NCI-H345 treated with DMSO at 0.1 percent for 48 hours (cell line): Measurements from ENCODE around the gene DDX53.

Source experiments
- DNase-seq: peaks from one replicate; lab custom pipeline; 2025; ENCODE audit not compliant: unreplicated experiment; lab: John Stamatoyannopoulos, UW

The DDX53 gene

DNA sequence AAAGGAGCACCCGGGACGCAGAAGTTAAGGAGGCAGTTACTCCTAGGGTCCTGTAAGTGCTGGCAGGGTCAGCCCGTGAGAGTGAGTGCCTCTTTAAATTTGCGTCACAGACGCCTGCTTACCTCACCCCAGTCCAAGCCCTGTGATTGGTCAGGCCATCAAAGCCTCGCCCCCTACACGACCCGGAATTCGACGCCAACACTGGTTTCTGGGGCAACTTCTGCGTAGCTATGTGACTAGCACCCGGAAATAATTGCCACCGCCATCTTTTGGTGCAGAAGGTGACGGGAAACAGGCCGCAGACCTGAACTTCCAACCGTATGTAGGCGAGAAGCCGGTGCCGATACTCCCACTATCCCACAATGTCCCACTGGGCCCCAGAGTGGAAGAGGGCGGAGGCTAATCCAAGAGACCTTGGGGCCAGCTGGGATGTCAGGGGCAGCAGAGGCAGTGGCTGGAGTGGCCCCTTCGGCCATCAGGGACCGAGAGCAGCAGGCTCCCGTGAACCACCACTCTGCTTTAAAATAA lies at the start of gene DDX53:
TSS of gene DDX53 (plus strand) at position 265 of the 528 bp plus-strand sequence. CDS start at position 363, 98 bp downstream.
- no peak for DNase-seq

DNA sequence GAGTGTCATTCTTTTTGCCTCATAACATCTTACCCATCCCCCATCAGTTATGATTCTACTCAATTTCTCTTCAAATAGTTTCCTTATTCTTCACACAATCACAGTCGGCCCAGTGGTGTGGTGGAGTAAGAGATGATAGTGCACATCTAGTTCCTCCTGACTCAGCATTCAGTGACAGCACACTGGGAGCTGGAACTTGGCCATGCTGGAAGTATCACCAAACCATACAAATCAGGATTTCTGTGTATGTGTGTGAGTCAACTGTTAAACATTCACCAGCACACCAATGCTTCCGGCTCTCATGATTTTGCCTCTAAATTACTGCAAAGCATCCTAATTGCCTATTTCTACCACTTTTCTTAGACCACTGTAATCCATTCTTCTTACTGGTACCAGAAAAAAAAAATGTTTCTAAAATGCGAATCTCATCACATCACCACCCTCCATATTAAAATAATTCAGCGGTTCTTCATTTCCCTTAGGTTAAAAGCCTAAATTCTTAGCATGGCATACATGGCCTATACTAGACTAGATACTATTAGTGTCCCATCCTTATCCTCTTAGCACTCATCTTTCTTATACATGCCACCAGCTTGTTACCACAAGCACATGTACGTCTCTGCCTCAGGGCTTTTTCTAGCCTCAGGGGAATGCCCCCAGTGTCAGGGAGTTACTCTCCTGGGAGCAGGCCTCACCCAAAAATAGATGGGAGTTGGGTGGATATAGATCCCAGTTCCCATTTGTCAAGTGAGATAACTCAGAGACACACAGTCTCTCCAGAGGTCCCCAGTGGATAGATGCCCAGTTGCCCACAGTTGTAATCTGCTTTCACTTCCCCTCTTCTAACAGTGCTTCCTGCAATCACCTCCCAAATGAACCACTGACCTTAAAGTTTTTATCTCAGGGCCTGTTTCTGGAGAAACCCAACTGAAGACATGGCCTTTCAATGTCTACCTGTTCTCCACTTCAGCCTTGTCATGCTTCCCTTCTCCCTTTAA lies 49.2 kb upstream of the DDX53 start:
- DNase-seq, result no peak

DNA sequence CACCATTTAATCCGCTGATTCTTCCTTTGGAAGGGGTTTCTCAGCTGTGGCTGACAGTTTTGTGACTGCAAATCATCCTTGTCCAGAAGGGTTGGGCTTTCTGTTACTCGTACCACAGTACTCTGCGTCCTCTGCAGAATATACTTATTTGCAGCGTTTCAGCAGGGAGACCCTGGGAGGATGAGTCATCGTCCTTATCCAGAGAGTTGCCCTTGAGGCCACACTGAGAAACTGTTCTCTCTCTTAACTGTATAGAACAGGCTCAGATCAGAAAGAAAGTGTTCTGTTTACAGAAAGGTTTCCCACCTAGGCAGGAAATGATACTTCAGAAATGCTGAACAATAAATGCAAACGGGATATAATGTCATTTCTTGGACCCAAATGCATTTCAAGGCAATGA lies 47.8 kb upstream of the DDX53 start:
- no peak for DNase-seq

DNA sequence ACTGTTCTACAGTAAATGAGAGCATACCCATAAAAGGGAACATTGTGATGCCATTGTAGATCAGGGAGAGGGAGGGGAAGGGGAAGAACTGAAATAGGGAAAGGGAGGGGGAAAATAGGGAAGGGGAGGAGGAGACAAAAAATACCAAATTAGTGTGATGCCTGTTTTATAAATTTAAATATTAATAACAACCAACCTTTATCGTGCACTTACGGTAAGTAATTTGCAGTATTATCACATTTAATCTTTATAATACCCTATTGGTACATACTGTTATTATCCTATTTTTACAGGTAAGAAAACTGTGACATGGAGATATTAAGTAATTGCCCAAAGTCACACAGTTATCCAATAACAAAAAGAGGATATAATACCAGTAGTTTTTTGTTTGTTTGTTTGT lies 41.5 kb upstream of the DDX53 start:
- DNase-seq, result no peak

DNA sequence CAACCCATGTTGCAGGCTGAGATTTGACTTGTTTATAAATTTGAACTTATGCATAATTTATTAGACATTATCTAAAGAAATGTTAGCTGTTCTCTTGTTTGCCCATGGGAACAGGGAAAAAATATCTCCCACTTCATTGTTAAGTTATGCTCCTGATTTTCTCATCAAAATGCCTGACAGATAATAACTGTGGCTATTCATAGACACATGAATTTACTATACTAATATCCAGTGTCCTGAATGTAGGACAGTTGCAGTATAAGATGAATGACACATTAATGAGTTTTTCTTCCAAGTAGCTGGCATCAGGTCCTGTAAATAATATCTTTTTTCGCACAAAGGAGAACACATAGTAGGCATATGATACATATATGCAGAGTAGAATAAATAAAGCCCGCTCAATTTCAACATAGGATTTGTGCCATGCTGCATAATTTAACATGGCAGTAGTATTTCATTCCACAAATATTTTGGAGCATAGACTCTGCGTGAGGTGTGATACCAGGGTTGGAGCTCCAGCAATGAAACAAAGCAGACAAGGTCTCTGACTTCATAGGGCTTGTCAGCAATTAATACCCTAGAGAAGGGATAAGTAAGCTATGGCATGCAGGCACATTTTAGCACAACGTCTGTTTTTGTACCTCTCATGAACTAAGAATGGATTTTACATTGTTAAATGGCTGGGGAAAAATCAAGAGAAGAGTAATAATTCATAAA lies 40.4 kb upstream of the DDX53 start:
- DNase-seq, result no peak

DNA sequence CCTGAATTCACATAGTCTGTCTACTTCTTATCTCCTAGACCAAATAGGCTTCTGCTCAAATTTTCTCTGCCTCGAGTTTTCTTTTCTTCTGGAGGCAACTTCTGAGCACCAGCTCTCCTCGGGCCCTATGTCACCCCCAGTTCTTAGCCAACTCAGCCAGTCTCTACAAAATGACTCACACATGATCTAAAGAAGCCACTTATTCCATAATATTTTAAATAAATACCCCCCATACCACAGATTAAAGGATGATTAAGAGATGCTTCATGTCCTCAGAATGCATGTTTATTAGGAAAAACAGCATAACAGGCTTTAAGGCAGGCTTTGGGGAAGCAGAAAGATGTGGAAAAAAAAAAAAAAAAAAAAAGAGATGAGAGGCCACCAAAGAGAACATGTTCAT lies 36.6 kb upstream of the DDX53 start:
- DNase-seq, result no peak

DNA sequence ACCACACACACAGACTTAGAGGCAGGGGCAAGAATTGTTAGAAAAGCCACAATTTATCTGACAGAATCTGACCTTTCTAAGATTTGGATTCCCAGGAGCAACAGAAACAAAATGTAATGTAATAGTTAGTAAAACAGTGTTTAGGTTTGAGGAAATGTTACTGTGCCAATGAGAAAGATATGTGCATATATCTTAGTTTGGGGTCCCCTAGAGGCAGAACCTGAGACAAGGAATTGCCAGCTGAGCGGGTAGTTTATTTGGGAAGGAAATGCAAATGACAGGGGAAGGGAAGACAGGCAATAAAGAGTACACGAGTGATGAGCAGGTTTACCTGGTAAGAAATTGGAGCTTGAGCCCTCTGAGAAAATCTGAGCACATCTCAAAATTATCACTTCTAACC lies 31.3 kb upstream of the DDX53 start:
- no peak for DNase-seq

DNA sequence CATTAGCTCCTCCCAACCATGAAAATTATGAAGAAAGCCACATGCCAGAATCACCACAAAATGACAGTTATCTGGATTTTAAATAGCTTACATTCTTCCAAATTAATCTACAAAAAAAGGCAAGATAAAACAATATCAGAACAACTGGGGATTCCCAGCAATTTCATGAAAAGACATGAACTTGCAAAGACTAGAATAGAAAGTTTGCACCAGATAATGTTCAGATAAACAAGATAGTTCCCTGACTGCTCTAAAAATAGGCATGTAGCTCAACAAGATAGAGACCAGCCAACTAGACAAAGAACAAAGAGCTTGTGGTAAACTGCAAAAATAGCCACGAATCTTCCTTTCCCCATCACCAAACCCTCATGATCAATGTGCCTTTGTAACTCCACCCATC lies 30.3 kb upstream of the DDX53 start:
- DNase-seq, result no peak

DNA sequence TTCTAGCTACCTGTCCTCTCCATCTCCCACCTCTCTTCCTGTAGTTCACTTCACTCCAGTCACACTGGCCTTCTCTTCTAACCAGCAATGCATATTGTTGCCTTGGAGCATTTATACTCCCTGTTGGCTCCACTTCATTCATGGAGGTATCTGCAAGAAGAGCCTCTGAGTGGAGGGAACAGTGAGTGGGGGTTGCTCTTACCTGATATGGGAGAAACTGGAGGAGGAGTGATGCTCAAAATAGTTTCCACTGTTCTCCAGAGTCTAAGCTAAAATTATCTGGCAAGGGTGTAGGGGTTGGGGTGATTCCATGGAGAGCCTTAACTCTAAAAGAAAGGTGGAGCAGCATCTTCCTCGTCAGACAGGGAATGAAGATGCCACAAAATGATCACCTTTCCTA lies 28.9 kb upstream of the DDX53 start:
- no peak for DNase-seq

DNA sequence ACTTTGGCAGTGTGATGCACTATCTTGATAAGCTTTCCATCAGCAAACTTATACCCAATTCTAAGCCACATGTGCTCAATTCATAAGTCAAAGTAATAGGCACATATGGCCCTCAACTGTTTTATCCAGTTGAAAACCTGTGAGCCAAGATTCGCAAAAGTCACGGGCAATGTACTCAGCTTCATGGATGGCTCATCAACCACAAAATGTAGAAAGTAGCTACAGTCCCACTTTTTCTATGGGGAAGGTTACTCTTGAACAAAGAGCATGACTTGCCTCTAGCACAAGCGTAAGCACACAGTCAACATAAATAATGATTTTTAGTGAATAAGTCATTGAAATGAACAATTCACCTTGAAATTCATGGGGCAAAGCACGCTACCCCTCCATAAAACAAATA lies 25.1 kb upstream of the DDX53 start:
- no peak for DNase-seq

DNA sequence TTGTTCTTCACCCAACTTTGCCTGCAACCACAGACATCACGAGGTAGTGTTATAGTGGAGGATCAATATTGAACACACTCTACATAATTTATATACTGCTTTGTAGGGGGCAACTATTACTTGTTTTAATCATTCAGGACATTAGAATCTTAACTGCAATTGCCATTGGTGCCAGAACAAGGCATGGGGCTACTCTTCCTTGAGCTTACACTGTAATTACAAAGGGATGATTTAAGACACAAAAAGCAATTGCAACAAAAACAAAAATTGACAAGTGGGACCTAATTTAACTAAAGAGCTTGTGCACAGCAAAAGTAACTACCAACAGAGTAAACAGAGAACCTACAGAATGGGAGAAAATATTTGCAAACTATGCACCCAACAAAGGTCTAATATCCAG lies 24.0 kb upstream of the DDX53 start:
- no peak for DNase-seq

DNA sequence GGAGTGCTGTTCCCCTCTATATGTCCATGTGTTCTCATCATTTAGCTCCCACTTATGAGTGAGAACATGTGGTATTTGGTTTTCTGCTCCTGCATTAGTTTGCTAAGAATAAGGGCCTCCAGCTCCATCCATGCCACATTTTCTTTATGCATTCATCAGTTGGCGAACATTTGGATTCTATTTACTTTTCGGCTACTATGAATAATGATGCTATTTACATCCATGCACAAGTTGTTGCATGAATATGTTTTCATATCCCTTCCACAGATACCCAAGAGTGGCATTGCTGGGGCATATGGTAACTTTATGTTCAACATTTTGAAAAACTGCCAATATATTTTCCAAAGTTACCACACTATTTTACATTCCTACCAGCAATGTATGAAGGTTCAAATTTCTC lies 13.8 kb upstream of the DDX53 start:
- no peak for DNase-seq

DNA sequence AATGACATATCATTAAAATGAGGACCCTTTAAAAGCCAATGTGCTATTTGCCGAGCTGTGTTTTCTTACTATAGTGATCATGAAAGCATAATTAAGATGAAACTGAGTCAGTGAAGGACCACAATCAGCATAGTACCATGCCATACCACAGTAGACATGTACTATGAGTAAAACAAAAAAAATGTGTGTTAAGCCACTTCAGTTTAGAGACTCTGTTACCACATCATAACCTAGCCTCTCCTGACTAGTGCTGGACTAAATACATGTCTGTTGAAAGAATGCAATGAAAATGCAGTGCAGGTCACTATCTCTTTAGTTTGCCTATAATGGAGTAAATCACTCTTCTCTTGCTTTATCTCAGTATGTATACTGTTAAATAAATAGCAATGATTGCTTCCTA lies 12.3 kb upstream of the DDX53 start:
- DNase-seq, result no peak

DNA sequence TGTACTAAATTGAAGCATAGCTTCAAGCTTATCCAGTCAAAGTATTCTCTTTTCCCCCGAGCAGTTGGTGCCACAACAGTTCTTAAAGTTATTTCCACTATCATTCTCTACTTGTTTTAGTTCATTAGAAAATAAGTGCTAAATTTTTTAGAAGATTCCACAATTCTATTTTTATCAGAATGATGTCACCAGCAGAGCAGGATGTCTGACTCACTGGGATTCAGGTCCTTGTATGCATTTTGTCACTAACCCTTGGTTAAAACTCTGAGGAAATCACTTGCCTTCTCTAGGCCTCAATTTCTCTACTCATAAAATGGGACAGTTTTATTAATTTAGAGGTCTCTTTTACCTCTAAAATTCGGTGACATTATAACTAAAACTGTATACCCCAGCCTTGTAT lies 3.4 kb downstream of the DDX53 start:
- DNase-seq, result no peak

DNA sequence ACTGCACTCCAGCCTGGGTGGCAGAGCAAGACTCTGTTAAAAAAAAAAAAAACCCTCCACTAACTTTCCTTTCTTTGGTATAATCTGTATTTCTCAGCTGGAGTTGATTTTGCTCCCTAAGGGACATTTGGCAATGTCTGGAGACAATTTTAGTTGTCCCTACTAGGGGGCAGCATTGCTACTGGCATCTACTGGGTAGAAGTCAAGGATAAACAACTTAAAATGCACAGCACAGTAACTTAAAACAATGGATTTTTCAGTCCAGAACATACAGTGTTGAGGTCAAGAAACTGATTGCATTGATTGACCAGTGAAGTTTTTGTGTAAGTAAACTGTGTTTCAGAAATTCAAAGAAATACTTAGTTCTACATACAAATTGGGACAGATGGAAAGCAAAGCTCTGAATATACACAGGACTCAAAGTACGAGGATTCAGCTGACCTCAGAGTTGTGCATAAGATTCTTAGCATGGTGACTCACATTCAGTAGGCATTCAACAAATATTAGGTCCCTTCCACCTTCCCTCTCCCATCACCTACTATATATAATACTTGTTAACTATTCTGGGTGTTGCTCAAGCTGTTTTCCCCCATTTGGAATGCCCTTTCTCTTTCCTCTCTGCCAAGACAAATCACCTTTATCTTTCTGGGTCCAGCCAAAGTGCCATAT lies 8.8 kb downstream of the DDX53 start:
- no peak for DNase-seq

DNA sequence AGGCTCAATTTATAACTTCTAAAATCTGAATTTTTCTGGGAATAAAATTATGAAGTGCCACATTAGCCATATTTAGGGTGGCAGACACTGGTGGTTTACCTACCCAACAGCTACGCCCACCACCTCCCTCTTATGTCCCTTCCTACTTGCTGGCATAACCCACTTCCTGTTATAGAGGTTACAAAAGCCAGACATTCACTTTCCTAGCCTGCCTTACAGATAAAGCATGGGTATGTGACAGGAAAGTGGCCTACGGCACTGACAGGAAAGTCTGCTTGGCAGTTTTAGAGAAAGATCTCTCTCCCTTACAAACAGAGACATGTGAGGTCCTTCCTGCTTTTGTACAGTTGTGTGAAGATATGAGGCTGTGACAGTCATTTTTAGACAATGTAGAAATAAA lies 12.4 kb downstream of the DDX53 start:
- no peak for DNase-seq

DNA sequence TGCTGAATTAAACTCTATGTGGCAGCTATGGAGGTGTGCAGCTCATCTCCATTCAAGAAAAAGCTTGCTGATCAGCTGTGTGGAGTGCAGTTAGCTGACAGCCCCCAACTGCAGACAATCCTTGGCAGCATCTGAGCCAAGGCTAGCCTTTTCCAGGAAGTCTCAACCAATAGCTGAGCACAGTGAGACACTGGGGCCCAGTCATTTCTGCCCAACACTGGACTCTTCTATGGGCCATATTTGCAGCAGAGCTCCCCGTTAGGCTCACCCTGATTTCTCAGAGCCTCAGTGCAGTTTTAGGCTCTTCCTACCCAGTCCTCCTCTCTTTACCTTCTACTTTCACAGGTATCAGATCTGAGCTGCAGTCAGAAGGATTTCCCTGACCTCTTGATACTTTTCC lies 12.9 kb downstream of the DDX53 start:
- no peak for DNase-seq

DNA sequence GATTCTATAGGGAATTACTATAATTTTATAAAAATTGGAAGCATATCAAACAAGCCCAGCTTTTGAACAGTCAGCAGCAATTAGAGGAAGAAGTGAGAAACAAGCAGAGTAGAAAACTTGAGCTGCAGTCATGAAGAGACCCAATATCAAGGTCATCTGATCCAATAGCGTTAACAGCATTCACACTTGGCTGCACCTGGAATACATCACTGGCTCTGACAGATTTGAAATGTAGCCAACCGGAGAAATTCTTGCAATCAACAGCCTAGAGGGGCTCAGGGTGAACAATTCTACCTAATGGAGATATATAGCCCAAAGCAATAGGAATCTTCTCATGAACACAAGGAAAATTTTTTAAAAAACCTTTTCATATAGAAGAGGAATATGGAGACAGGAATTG lies 13.6 kb downstream of the DDX53 start:
- no peak for DNase-seq

DNA sequence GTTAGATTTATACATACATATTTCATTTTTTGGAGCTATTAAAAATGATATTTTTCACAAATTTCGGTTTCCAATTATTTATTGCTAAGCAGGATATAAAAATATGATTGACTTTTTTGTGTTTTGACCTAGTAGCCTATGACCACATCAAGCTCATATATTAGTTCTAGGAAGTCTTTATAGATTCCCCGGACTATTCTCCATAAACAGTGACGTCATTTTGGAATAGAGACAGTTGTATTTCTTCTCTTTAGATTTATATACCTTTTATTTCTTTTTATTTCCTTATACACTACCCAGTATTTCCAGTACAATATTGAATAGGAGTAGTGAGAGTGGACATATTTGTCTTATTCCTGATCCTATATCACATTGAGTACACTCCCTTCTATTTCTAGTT lies 31.8 kb downstream of the DDX53 start:
- no peak for DNase-seq

DNA sequence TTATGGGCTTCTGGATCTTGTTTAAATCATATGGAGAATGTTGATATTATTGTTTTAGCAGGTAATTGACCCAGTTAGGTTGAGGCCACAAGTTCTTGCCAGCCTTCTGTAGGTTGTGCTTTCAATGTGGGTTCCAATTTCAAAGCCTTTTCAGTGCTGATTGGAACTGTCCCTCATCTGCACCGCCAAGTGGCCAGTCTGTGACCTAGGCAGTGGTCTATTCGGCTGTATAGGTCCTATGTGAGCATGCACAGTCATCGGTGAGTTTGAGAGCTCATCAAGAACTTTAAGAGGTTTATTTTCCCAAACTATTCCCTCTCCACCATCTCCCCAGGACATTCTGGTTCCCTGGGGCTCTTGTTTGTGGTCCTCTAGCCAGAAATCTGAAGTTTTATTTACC lies 35.7 kb downstream of the DDX53 start:
- no peak for DNase-seq

DNA sequence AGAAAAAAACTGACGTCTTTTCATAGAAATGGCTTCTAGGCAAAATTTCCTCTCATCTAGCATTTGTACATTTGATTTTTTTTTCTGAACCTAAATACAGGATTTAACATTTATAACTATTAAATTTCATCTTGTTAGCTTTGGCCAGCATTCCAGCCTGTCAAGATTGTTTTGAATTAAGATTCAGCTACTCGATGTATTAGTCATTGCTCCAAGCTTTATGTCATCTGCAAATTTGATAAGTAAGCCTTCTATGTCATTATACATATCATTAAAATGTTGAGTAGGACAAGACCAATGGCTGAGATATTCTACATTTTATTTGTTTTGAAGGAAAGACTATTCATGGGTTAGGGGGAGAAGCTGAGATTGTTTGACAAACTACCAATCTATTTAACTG lies 46.7 kb downstream of the DDX53 start:
- no peak for DNase-seq
